HG02852 (cell line): ENCODE measurements around the gene DPP9.

Experiments
- ATAC-seq: cut with Tn5 transposase; IDR thresholded peaks from one replicate; pipeline ENCODE4 v1.9.1; 2021; ENCODE audit warnings: mild to moderate bottlenecking, moderate library complexity; ENCODE audit not compliant: unreplicated experiment

The DPP9 gene

GRCh38 chr19:4712771-4713170 is 10.9 kb downstream of the DPP9 start:
- ATAC-seq, result no peak

GRCh38 chr19:4711211-4711610 is 12.4 kb downstream of the DPP9 start:
- ATAC-seq, result no peak

GRCh38 chr19:4710281-4710600 is 13.4 kb downstream of the DPP9 start:
- no peak for ATAC-seq

- no peak for ATAC-seq
Observed at GRCh38 chr19:4709440-4710280, 14.0 kb downstream of the DPP9 start.

- no peak for ATAC-seq
Observed at GRCh38 chr19:4707956-4708650, 15.5 kb downstream of the DPP9 start.

- ATAC-seq, result no peak
Observed at GRCh38 chr19:4707322-4707721, 16.3 kb downstream of the DPP9 start.

GRCh38 chr19:4705413-4706131 is 18.1 kb downstream of the DPP9 start:
- ATAC-seq, result no peak

- no peak for ATAC-seq
Observed at GRCh38 chr19:4704317-4704673, 19.3 kb downstream of the DPP9 start.

- ATAC-seq, result no peak
Observed at GRCh38 chr19:4703671-4704316, 19.8 kb downstream of the DPP9 start.

GRCh38 chr19:4702764-4703163 is 20.9 kb downstream of the DPP9 start:
- ATAC-seq, result no peak

- no peak for ATAC-seq
Observed at GRCh38 chr19:4701557-4701956, 22.1 kb downstream of the DPP9 start.

GRCh38 chr19:4700693-4700970 is 23.0 kb downstream of the DPP9 start:
- no peak for ATAC-seq

GRCh38 chr19:4699826-4700692 is 23.6 kb downstream of the DPP9 start:
- ATAC-seq, result no peak

- ATAC-seq, result no peak
Observed at GRCh38 chr19:4697304-4697703, 26.3 kb downstream of the DPP9 start.

- no peak for ATAC-seq
Observed at GRCh38 chr19:4695224-4695731, 28.4 kb downstream of the DPP9 start.

GRCh38 chr19:4694211-4694987 is 29.2 kb downstream of the DPP9 start:
- no peak for ATAC-seq

GRCh38 chr19:4693471-4694121 is 30.0 kb downstream of the DPP9 start:
- no peak for ATAC-seq

GRCh38 chr19:4693078-4693350 is 30.6 kb downstream of the DPP9 start:
- no peak for ATAC-seq

GRCh38 chr19:4692251-4693077 is 31.2 kb downstream of the DPP9 start:
- ATAC-seq, result no peak
